ENCODE results near the gene ALPL. TPM values are rescaled to one million over a fixed set of nuclear protein-coding genes. Genes with fewer than 3 reads are reported as not detected.

Gene ALPL
- total RNA-seq, 1 experiment from 2014 or later: 84.8 TPM

DNA sequence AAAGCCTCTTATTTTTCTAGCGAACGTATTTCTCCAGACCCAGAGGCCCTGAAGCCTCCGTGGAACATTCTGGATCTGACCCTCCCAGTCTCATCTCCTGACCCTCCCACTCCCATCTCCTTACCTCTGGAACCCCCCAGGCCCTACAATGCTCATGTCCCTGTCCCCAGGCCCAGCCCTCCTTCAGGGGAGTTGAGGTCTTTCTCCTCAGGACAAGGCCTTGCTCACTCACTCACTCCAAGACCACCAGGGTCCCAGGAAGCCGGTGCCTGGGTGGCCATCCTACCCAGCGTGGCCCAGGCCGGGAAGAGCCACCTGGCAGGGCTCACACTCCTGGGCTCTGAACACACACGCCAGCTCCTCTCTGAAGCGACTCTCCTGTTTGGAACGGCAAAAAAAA, 68.7 kb downstream of the ALPL start:
- Histone ChIP-seq H2BK5ac (ENCODE audit: insufficient read length, low read length) (no peak overlapping the region), H2BK15ac (ENCODE audit: low read depth, low read length) (no peak overlapping the region), H2BK12ac (ENCODE audit: insufficient read length, low read depth, low read length) (no peak overlapping the region), H3K9me3 (ENCODE audit: control insufficient read depth, low read depth, low read length) (no peaks in the 10 kb centered on the region), H3K56ac (ENCODE audit: insufficient read length, low read depth, low read length) (no peak overlapping the region), H3K79me1 (ENCODE audit: insufficient read depth, low read depth, low read length, poor library complexity, severe bottlenecking) (no peaks in the 10 kb centered on the region), H4K20me1 (ENCODE audit: control insufficient read depth, insufficient read depth, insufficient read length) (no peaks in the 10 kb centered on the region), H4K91ac (ENCODE audit: insufficient read length, low read depth, low read length) (no peak overlapping the region), H2BK20ac (ENCODE audit: low read depth, low read length, poor library complexity, severe bottlenecking) (no peak overlapping the region), H3K23ac (ENCODE audit: insufficient read length, low read depth, low read length) (no peak overlapping the region), H3K4ac (ENCODE audit: low read depth, low read length) (no peak overlapping the region), H3K23me2 (ENCODE audit: insufficient read length, low read depth, low read length, poor library complexity, severe bottlenecking) (peaks cover 2% of the 10 kb centered on the region), H3K27ac (ENCODE audit: insufficient read length, low read depth, low read length) (no peak overlapping the region), H3K4me1 (ENCODE audit: insufficient read depth, low read length) (peaks cover 2% of the 10 kb centered on the region; the same call in 1 of the 2 replicates), H2AK5ac (ENCODE audit: insufficient read length, low read length) (no peak overlapping the region), H2BK120ac (ENCODE audit: low read depth, low read length, poor library complexity, severe bottlenecking) (no peak overlapping the region), H3T11ph (ENCODE audit: low read length) (no peak overlapping the region), H3K18ac (ENCODE audit: insufficient read length, low read depth, low read length) (no peak overlapping the region), H4K5ac (ENCODE audit: insufficient read length, low read depth, low read length) (no peak overlapping the region), H3K79me2 (ENCODE audit: insufficient read depth, low read length) (no peaks in the 10 kb centered on the region), H4K8ac (replicated peaks; ENCODE audit: insufficient read length, low read depth, low read length) (no peak overlapping the region), H2AFZ (ENCODE audit: low read length) (no peak overlapping the region), H3K27me3 (ENCODE audit: insufficient read depth, low read length) (no peaks in the 10 kb centered on the region), H3K4me2 (ENCODE audit: insufficient read depth, insufficient read length, low read length) (no peak overlapping the region), H3K14ac (ENCODE audit: insufficient read depth, low read length) (no peak overlapping the region), H3K9ac (ENCODE audit: extremely low read depth, insufficient read length, low read length) (no peak overlapping the region)
- H3K27ac Mint-ChIP-seq: peak overlapping the region in 2 of 3 experiments; percentile 72 to 85; a peak in 3 of 7 replicates
- TF ChIP-seq, protein P1, sequence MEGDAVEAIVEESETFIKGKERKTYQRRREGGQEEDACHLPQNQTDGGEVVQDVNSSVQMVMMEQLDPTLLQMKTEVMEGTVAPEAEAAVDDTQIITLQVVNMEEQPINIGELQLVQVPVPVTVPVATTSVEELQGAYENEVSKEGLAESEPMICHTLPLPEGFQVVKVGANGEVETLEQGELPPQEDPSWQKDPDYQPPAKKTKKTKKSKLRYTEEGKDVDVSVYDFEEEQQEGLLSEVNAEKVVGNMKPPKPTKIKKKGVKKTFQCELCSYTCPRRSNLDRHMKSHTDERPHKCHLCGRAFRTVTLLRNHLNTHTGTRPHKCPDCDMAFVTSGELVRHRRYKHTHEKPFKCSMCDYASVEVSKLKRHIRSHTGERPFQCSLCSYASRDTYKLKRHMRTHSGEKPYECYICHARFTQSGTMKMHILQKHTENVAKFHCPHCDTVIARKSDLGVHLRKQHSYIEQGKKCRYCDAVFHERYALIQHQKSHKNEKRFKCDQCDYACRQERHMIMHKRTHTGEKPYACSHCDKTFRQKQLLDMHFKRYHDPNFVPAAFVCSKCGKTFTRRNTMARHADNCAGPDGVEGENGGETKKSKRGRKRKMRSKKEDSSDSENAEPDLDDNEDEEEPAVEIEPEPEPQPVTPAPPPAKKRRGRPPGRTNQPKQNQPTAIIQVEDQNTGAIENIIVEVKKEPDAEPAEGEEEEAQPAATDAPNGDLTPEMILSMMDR (conservative IDR thresholded peaks at IDR 0.05): no peak
- H3K4me3 Mint-ChIP-seq: no peak overlapping the region
- DNase-seq: no peak
- H3K36me3 Mint-ChIP-seq (ENCODE audit: insufficient read depth in 1 of 3, low read depth in 3 of 3): no peaks in the 10 kb centered on the region
- H3K4me1 Mint-ChIP-seq: peaks cover 16 to 24% of the 10 kb centered on the region in 2 experiments
- no CpG with 5 or more reads among the region's 9 CpGs for WGBS (ENCODE audit: extremely low coverage, insufficient read length, low lambda C conversion rate)
- H3K27me3 Mint-ChIP-seq (ENCODE audit: low read depth): peaks cover 13% of the 10 kb centered on the region
- H3K9me3 Mint-ChIP-seq: no peaks in the 10 kb centered on the region
